CMK (cell line): ENCODE results near the gene CD52.

Experiments
- DNase-seq: peaks from one replicate; pipeline ENCODE4 v3.0.0-alpha.2; 2010; ENCODE audit warnings: low read depth

Gene CD52

GRCh38 chr1:26335774-26336476 is 18.2 kb downstream of the CD52 start:
- no peak for DNase-seq

GRCh38 chr1:26336477-26337205 is 18.9 kb downstream of the CD52 start:
- DNase-seq = no peak

- no peak for DNase-seq
Observed at GRCh38 chr1:26337206-26337535, 19.4 kb downstream of the CD52 start.

DNA sequence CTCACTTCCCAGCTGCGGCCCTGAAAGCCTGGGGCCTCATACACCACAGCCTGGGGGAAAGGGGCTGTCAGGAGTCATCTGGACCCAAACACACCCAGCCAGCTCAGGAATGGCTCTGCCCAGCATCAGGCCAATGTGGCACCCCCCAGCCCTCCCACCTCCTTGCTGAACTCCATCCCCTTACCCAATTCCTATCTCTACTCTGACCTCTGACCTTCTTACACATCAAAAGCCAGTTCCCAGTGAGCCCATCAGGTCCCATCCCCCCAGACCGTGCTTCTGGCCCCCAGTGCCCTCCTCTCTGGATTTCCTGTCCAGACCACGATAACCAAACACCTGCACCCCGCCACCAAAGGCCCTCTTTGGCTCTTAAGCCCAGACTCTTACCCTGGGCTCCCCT is 19.9 kb downstream of the CD52 start:
- DNase-seq = no peak

DNA sequence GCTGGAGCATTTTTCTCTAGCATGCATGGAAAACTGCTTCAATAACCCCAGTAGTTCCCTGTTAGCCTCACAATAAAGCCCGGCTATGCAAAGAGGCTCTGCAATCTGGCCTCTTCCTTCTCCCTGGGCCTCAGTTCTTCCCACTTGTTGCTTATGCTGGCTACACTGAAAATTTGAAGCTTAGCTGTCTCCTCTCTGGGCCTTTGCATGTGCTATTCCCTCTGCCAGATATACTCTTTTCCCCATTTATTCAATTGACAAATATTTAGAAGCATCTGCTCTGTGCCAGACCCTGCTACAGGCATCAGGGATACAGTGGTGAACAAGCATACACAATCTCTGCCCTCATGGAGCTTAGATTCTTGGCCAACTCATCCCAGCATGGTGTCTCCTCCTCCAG is 20.9 kb downstream of the CD52 start:
- no peak for DNase-seq

GRCh38 chr1:26340047-26340481 is 22.3 kb downstream of the CD52 start:
- no peak for DNase-seq

DNA sequence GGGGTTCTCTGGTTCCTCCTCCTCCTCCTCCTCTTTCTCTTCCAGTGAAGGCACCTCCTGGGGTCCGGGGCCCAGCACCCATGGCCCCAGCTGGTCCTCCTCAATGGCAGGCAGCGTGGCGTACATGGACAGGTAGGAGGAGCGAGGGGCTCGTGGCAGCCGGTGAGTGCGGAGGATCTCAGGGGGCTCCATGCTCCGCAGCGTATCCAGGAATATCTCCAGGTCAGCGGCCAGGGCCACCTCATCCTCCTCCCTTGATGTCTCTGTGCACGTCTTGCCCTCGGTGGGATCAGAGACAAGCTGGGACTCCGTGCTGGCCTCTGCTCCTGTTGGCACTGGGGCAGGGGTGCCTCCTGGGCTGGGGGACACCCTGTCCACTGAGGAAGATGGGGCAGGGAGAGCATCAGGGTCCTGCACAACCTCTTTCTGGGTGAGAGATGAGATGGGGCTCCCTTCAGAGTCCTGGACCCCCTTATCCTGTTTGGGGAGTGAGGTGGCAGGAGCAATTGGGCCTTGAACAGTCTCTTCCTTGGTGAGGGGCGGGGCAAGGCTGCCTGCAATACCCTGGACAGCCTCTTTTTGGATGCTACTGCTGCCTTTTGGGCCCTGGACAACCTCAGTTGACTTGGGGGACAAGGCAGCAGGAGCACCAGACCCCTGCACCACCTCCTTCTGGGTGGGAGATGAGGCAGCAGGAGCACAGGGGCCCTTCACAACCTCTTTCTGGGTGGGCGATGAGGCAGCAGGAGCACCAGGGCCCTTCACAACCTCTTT is 26.6 kb downstream of the CD52 start:
- DNase-seq = no peak

GRCh38 chr1:26345718-26346117 is 28.0 kb downstream of the CD52 start:
- no peak for DNase-seq

DNA sequence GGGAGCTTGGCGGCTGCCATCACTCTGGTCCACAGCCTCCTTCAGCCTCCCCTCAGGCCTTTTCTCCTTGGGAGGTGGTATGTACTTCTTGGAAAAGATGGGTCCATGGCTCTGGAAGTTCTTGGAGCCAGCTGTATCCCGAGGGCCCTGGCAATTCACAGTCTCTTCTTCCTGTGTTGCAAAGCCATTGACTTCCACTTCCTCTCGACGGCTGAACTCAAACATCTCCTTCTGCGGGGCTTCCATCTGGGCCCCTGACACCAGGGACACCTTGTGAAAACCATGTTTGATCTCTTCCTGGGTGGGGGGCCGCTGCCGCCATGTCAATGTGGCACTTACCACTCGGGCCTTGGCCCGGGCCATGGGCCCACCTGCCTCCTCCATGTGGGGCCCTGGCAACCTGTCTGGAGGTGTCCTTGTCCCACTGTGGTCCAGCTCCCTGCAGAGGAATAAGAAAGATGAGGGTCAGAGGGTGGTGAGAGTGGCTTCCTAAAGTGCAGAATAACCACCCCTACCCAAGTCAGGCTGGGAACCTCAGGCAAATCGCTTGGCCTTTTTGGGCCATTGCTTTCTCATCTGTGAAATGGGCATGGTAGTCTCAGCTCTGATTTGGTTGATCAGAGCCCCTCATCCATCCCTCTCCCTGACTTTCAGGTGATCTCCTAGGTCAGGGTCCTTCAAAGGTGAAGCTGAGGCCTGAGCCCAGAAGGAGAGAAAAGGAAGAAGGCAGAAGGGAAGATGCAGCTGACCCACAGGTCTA is 28.7 kb downstream of the CD52 start:
- DNase-seq = no peak

- DNase-seq = no peak
Observed at GRCh38 chr1:26349188-26349876, 31.6 kb downstream of the CD52 start.

DNA sequence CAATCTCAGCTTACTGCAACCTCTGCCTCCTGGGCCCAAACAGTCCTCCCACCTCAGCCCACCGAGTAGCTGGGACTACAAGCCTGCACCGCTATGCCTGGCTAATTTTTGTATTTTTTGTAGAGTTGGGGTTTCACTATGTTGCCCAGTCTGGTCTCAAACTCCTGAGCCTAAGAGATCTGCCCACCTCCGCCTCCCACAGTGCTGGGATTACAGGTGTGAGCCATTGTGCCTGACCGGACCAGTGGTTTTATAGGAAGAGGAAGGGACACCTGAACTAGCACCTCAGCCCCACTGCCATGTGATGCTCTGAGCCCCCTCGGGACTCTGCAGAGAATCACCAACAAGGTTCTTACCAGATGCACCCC is 32.1 kb downstream of the CD52 start:
- no peak for DNase-seq

DNA sequence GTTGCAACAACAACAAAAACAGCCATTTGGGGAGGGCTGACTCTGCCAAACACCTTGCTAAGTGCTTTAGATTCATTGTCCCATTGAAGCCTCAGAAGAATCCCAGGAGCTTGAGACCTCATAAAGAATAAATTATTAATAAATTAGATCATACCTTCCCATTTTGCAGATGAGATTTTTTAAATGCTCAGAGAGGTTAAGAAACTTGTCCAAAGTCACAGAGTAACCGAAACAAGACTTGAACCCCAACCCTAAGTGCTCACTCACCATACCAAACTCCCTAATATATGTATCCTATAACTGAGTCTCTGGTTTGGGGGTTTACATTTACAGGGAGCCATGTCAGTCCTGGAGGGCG is 32.6 kb downstream of the CD52 start:
- no peak for DNase-seq

- DNase-seq = no peak
Observed at GRCh38 chr1:26350701-26351589, 33.2 kb downstream of the CD52 start.

DNA sequence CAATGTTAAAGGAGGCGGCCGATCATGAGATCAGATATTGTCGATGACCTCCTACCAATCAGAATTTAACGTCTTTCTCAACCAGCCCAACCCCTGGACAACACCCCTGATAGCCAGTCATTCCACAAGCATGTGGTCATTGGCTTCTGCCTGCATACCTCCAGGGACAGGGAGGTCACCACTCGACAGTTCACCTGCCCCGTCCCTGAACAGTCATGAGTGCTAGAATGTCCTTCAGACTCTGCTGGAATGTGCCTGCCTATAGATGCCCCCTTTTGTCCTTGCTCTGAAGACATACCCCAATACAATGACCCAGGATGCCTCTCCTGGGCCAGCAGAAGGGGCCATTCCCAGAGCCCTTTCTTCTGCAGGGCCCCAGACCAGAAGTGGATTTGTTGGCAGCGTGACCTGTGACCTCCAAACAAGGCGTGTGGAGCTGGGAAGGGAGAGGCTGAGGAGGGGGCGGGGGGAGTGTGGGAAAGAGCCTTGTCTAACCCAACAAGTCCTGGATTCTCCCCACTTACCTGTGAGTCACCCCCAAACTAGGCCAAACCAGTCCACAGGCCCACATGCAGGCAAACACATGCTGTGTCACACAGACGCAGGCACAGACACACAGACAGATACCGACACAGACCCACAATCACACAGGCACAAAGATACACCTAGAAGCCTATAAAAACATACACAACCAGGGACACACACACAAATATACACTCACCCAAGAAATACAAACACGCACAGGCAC is 34.0 kb downstream of the CD52 start:
- DNase-seq = no peak

GRCh38 chr1:26352338-26352679 is 34.6 kb downstream of the CD52 start:
- DNase-seq = no peak

GRCh38 chr1:26353210-26353859 is 35.6 kb downstream of the CD52 start:
- DNase-seq = no peak

DNA sequence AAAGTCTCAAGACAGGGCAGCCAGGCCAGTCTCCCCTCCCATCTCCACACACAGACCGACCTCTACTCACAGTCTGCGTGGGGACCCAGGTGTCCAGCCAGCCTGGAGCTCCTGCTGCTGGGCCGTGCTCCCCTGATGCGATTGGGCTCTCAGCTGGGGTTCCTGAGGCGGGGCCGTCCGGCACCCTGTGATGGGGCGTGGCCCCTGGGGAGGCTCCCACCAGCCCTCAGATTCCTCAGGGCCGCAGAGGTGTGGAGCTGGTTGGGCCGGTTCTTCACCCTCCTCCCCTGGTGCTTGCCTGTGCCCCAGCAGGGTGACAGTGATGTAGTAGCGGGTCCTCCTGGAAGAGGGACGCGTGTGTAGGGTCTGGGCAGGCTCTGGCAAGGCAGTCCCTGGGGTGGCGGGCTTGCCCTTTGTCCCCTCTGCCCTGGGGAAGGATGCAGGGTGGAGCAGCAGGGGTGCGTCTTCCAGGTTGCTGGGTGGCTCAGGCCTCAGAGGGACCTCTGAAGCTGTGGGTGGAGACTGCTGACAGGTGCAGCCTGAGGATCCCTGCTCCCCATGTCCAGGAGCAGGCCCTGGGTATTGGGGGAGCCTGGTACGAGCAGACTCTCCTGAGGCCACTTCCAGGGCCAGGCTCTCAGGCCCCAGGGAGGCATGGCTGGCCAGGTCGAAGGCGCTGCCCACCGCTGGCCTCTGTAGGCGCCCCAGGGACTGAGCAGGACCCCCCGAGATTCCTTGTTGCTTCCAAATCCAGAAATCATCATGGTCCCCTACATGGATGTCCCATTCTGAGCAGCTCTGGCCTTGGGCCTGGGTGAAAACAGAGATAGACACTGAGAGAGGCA is 36.4 kb downstream of the CD52 start, which contains the start of gene CRYBG2:
TSS of gene CRYBG2 (minus strand) at position 155 of the 845 bp plus-strand sequence. CDS start 7,473 bp downstream, outside the sequence.
- no peak for DNase-seq

DNA sequence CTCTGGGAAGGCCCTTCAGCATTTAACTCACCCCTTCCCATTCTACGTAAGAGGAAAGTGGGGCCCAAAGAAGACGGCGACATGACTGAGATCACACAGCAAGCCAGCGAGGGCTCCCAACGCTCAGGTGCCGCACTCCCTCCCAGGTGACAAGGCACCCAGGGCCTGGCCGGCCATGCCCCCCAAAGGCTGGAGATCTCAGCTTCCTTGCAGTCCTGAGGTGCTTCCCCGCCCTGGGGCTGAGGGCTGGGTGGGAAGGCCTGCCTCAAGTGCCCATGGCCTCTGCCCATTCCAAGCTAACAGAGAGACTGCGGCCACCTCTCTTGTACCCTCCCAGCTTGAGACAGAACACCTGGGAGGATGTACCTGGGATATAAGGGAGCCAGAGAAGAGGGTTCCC is 37.2 kb downstream of the CD52 start:
- no peak for DNase-seq

- no peak for DNase-seq
Observed at GRCh38 chr1:26356106-26356505, 38.3 kb downstream of the CD52 start.
